ENCODE data around the gene LSMEM2.
"Not testable (repeated sequence)": the region's sequence is repeated elsewhere in the genome, so short reads cannot be mapped to it uniquely, and the experiment has no call there.

LSMEM2 gene

DNA sequence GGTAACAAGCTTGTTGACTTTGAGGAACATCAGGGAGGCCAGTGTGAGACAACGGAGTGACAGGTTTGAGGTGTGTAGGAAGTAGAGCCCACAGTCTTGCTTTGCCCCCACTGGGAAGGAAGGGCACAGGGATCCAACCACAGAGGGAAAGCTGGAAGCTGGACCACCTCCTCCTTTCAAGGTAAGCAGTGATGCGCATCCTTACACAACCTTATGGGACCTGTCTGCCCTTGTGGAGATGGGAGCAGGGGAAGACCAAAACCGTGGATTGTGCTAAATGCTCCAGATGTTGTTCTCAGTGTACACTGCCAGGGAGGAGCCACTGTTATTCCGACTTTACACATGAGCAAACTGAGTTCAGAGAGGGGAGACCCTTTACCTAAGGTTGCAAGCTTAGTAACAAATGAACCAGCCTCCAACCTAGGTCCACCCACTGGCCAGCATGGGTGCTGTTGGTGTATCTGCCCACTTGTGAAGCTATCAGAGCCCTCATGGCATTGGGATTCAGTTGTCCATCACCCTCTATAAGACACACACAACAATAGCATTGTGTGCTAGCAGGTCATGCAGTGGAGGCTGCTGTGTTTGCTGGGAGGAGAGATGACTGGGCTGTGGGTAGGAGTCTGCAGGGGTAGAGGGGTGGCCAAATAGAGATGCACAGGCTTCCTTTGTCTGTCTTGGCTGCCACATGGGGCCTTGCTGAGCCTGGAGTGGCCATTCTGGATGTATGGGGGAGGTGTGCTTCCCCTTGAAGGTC is 586 bp upstream of the LSMEM2 start:
- no peak for DNase-seq (ENCODE audit: low spot score)

DNA sequence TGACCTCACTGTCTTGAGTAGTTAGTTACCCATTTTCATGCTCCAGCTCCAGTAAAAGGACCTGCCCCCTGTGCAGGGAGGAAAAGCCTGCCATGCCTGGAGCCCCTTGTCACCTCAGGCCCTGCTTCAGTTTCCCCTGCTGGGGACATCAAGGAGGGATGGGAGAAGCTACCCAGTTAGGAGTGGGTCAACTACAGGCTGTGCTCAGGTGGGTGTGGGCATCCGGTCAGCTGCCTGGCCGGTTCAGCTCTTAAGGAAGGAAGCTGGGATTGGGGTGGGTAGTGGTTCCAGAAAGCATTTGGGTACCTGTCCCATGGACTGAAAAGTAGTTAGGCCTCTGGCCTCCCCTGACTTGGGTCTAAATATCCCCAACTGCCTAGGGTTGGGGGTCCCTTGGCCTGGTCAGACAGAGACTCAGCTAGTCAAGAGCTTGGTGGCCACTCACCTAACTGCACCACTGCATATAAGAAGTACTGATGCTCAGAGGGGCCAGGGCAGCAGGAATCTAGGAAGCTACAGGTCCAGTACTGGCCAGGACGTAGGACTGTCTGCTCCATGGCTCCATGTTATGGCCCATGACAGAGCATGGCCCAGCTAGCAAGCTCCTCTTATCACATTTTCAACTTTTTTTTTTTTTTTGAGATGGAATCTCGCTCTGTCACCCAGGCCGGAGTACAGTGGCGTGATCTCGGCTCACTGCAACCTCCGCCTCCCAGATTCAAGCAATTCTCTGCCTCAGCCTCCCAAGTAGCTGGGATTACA is 549 bp downstream of the LSMEM2 start:
- DNase-seq (ENCODE audit: low spot score), result no peak

GRCh38 chr3:50284121-50284520 is 5.2 kb downstream of the LSMEM2 start:
- not testable (repeated sequence) for DNase-seq (ENCODE audit: low spot score)

DNA sequence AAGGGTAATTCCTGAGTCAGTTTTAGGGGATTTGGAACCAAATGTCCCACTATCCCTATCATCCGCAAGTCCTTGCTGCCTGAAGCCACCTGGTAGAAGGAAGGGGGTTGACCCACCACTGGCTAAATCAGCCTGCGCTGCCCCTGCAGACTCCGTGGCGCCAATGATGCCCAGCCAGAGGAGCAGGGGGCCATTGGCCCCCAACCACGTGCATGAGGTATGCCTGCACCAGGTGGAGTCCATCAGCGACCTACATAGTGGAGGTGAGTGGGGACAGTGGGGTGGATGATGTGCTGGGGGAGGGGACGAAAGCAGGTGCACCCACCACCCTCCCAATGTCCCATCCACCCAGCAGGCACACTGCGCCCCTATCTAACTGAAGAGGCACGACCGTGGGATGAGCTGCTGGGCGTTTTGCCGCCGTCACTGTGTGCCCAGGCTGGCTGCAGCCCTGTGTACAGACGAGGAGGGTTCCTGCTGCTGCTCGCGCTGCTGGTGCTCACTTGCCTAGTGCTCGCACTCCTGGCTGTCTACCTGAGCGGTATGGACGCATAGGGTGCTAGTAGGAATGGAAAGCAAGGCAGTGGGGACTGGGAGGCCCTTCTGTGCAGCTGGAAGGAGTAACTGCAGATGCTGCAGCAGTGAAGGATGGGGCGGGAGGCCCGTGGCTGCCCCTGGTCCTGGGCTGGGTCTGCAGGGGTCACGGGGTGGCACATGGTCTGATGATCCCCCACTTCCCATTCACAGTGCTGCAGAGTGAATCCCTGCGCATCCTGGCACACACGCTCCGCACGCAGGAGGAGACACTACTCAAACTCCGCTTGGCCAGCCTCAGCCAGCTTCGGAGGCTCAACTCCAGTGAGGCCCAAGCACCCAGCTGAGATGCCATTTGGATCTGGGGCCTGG is 7.7 kb downstream of the LSMEM2 start:
- no peak for DNase-seq (ENCODE audit: low spot score)

DNA sequence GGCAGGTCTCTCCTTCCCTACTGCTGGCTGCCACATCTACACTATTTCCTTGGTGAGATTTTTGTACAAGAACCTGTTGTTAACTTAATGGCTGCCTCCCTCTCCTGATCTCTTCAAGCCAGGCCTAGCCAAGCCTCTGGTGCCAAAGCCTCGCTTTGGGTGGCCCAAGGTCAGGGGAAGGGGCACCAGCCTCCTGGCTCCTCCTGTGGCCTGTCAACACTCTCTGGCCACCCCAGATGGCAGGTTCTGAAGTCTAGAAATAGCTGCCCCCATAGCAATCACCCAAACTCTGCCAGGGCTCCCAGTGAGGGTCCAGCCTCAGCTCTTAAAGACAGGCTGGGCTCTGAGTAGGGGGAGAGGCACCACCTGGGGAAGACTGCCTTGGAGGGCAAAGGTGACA is 8.4 kb downstream of the LSMEM2 start:
- no peak for DNase-seq (ENCODE audit: low spot score)

- no peak for DNase-seq (ENCODE audit: low spot score)
Observed at GRCh38 chr3:50288387-50289007, 9.6 kb downstream of the LSMEM2 start.

DNA sequence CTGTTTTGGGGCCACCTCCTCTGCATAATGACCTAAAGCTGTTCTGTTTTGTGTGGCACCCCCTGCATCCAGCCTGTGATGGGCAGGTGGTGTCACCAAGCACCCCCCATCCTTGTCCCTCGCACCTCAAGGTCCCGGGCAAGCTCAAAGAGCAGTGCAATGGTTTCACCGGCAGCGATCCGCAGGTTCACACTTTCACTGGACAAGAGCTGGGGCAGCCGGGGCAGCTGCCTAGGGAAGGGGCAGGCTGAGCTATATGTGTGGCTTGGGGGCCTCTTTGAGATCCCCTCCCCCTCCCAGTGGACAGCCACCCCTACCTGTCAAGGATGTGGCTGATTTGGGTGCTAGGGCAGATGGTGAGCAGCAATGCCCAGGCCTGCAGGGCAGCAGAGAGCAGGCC is 10.2 kb downstream of the LSMEM2 start:
- DNase-seq (ENCODE audit: low spot score), result no peak

GRCh38 chr3:50290161-50290641 is 11.3 kb downstream of the LSMEM2 start:
- DNase-seq (ENCODE audit: low spot score), result no peak

GRCh38 chr3:50292159-50293078 is 13.5 kb downstream of the LSMEM2 start, which contains the start of gene IFRD2:
Gene IFRD2 (minus strand): TSS chr3:50292429. CDS start chr3:50292274, 155 bp downstream.
- peak; percentile 97 for DNase-seq (ENCODE audit: low spot score)

DNA sequence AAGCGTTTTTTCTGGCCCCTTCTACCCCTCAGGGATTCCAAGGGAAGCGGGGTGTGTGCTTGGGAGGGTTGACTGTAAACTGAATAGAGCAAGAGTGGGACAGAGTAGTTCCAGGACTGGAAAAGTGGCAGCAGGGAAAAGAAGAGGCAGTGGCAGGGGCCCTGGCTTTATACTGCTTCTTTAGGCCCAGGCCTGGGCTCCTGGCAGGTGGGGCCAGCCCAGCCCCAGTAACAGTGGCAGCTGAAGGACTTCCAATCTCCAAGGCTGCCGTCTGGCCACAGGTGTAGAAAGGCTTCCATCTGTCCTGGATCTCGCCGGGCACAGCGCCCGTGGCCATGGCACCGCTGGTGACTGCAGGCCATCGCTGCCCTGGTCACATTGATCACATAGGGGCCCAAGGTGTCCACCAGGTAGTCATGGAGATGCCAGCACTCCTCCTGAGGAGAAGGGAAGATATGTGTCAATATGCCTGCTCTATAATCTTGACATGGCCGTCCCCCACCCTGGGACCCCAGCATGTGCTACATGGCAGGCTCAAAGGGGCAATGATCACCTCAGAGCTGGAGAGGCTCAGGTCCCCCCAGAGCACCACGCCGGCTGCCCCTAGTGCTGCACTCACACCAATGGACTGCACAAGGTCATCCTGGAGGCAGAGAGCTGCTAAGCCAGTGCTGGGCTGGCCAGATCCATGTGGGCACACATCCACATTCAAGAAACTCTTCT is 14.4 kb downstream of the LSMEM2 start:
- no peak for DNase-seq (ENCODE audit: low spot score)

GRCh38 chr3:50294089-50294488 is 15.2 kb downstream of the LSMEM2 start:
- no peak for DNase-seq (ENCODE audit: low spot score)

DNA sequence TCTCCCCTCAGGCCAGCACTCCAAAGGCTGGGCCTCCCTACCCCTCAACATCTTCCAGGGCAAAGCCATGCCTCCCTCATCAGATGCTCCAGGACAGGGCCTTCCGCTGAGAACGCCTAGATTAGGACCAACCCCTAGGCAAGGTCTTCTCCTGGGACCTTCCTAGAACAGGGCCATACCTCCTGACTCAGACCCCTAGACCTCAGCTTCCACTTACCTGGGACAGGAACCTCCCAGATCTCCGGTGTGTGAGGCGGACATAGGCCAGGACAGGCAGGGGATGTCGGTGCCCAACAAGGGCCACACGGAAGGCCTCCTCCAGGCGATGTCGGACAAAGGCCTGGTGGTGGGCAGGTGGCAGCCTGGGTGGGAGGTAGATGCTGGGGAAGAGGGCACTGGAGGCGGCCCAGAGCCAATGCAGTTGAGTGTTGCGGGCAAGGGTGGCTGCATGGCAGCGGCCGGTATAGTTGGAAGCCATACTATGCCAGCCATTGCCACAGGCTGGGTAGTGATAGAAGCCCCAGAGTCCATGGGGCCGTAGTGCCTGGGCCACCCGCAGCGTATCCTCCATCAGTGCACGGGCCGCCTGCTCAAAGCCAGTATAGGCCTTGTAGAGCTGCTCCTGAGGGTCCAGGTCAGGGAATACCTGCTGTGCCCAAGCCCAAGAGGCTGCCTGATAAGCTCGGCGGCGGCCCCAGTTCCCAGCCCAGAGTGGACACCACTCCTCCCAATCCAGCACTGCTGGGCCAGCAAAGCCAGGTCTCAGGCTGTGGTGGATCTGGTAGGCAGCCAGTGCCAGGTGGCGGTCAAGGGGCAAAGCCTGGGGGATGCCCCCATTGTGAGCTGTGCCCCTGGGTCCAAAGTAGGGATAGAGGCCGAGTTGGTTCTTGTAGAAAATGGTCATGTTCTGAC is 15.9 kb downstream of the LSMEM2 start:
- DNase-seq (ENCODE audit: low spot score), result no peak

GRCh38 chr3:50295553-50296431 is 16.9 kb downstream of the LSMEM2 start:
- DNase-seq (ENCODE audit: low spot score), result no peak

DNA sequence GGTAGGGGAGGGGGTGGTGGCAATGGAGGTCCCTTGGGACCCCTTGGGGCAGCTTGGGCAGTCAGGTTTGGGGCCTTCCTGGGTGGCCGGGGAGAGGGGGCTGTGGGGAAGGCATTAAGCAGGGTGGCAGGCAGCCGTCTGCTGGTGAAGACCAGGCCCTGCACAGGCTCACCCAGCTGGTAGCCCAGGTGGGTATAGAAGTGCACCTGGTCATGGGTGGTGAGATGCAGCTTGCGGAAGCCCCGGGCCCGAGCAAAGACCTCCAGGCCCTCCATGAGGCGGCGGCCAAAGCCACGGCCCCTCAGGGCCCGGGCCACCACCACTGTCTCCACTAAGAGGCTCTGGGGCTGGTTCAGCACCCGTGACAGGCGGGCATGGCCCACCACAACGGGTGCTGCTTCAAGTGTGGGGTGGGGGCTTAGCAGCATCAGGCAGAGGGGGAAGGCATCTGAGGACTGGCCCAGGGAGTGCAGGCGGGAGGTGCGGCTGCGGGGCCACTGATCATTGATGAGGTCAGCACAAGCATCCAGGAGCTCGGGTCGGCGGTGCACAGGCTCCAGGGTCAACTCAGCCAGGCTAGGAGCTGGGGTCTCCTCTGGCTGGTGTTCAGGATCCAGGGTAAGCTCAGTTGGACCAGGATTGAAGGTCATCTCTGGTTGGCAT is 18.0 kb downstream of the LSMEM2 start:
- no peak for DNase-seq (ENCODE audit: low spot score)

DNA sequence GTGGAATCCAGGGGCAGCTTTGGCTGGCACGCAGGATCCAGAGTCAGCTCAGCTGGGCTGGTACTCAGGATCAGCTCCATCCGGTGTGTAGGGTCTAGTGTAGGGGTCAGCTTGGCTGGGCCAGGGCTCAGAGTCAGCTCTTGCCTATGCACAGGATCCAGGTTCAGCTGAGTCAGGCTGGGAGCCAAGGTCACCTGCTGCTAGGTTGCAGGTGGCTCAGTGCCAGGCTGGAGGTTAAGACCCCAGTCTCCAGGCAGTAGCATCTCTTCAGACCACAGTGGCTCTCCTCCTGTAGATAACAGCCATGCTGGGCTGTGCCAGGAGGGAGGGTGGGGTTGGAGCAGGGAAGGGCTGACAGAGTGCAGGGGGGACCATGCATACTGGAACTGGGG is 18.5 kb downstream of the LSMEM2 start:
- peak; percentile 53 for DNase-seq (ENCODE audit: low spot score)

DNA sequence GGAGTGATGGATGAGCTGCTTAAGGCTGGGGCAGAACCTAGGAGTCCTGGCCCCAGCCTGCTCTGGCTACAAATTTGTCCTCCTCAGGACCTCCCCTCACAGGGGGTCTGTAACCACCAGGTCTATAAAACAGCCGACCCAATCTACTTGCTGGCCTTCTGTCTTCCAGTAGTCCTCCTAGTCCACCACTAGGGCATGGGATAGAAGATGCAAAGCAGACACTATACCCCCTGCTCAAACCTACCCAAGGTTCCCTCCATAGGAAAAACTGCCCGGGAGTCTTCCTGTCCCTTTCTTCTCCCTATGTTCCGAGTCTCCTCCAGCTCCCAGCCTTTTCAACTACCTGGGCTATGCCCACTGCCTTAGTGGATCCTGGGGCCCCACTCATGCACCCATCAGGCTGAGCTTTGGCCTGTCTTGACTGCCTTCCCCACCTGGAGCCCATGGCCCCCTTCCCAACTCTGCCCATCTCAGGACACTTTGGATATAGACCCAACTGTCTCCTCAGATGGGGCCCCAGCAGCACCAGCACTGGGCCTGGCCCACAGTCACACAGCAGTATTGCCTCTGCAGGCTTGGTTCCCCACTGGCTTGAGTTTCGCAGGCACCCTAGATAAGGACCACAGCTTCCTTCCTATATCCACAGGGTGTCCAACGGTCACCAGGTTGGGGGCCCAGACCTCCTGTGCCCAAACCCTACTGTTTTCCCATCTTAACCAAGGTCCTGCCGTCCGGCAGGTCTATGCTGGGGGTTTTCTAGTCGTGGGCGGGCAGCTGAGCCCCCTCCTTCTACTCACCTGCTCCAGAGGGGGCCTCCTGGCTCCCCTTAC is 19.2 kb downstream of the LSMEM2 start:
- DNase-seq (ENCODE audit: low spot score), result peak; percentile 39

All from hematopoietic multipotent progenitor cell treated with erythropoietin and hydrocortisone succinate and interleukin-3 and kit ligand, for 15 days (in vitro differentiated cells).